Panc1 (cell line): Measurements from ENCODE around the gene ABLIM2.

Experiments
- TF ChIP-seq, protein P1 (sequence below): fragments of 450-650 bp; IDR thresholded peaks from 2 replicates; pipeline ENCODE4 v1.5.1; 2017; ENCODE audit warnings: mild to moderate bottlenecking
- TF ChIP-seq, protein P2 (sequence below), 2 experiments: IDR thresholded peaks; 2 replicates each; pipeline ENCODE4 v1.6.1; 2011 to 2012; ENCODE audit warnings: low read depth in 2 of 2, control low read depth in 1 of 2, low read length in 1 of 2, mild to moderate bottlenecking in 1 of 2, moderate library complexity in 1 of 2; ENCODE audit not compliant: insufficient read depth in 1 of 2

DNA sequence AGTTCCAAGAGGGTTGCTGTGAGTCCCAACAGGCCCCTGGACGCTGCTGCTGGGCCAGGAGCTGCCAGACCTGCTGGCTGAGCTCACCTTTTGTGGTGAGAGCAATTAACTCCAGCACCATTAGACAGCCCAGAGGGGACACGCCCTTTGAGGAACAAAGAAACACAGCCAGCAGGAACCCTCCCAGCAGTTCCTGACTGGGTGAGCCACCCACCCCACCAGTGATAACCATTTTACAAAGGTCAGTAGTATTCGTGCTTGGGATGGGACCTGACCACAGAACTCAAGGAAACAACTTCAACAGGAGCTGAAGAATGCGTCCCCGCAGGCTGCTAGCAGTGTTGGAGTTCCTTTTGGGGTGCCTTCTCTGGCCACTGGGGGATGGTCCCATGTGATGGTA, 180.1 kb downstream of the ABLIM2 start:
- TF ChIP-seq, protein P1, sequence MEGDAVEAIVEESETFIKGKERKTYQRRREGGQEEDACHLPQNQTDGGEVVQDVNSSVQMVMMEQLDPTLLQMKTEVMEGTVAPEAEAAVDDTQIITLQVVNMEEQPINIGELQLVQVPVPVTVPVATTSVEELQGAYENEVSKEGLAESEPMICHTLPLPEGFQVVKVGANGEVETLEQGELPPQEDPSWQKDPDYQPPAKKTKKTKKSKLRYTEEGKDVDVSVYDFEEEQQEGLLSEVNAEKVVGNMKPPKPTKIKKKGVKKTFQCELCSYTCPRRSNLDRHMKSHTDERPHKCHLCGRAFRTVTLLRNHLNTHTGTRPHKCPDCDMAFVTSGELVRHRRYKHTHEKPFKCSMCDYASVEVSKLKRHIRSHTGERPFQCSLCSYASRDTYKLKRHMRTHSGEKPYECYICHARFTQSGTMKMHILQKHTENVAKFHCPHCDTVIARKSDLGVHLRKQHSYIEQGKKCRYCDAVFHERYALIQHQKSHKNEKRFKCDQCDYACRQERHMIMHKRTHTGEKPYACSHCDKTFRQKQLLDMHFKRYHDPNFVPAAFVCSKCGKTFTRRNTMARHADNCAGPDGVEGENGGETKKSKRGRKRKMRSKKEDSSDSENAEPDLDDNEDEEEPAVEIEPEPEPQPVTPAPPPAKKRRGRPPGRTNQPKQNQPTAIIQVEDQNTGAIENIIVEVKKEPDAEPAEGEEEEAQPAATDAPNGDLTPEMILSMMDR, result no peak
- TF ChIP-seq, protein P2, sequence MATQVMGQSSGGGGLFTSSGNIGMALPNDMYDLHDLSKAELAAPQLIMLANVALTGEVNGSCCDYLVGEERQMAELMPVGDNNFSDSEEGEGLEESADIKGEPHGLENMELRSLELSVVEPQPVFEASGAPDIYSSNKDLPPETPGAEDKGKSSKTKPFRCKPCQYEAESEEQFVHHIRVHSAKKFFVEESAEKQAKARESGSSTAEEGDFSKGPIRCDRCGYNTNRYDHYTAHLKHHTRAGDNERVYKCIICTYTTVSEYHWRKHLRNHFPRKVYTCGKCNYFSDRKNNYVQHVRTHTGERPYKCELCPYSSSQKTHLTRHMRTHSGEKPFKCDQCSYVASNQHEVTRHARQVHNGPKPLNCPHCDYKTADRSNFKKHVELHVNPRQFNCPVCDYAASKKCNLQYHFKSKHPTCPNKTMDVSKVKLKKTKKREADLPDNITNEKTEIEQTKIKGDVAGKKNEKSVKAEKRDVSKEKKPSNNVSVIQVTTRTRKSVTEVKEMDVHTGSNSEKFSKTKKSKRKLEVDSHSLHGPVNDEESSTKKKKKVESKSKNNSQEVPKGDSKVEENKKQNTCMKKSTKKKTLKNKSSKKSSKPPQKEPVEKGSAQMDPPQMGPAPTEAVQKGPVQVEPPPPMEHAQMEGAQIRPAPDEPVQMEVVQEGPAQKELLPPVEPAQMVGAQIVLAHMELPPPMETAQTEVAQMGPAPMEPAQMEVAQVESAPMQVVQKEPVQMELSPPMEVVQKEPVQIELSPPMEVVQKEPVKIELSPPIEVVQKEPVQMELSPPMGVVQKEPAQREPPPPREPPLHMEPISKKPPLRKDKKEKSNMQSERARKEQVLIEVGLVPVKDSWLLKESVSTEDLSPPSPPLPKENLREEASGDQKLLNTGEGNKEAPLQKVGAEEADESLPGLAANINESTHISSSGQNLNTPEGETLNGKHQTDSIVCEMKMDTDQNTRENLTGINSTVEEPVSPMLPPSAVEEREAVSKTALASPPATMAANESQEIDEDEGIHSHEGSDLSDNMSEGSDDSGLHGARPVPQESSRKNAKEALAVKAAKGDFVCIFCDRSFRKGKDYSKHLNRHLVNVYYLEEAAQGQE (IDR thresholded peaks at IDR 0.05; ENCODE audit: insufficient read depth in 1 of 2, low read depth in 2 of 2, low read length in 1 of 2), result no peak
